HFF-Myc (cell line): ENCODE data around the gene SLC25A2.

Experiments
- DNase-seq: peaks from one replicate; pipeline ENCODE4 v3.0.0-alpha.2; 2011; ENCODE audit warnings: low read depth; ENCODE audit errors: extremely low read depth
- H3K4me3 ChIP-seq: replicated peaks from 2 replicates; pipeline ENCODE4 v1.5.1; 2011; ENCODE audit warnings: low read depth, mild to moderate bottlenecking, control low read depth, low read length
- CTCF ChIP-seq: IDR thresholded peaks from 2 replicates; pipeline ENCODE4 v1.5.1; 2012; ENCODE audit warnings: mild to moderate bottlenecking, low read depth, low read length, control low read depth; ENCODE audit errors: missing control alignments

SLC25A2 gene

DNA sequence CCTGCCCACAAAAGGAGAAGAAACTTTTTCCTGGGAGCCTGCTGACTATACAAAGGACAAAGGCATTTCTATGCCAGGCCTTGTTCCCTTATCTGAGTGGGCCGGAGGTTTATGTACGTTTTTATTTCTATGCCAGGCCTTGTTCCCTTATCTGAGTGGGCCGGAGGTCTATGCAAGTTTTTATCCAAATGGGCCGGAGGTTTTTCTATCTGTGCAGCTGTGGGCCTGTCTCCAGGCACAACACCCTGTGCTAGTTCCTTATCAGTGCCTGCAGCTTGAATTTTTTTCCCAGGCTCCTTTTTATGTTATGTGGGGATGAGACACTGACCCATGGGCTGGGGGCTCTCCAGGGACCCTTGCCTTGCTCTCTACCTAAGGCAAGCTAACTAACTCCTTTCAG is 5.5 kb downstream of the SLC25A2 start:
- no peak for TF ChIP-seq CTCF
- H3K4me3 ChIP-seq = no peak overlapping the region
- no peak for DNase-seq

GRCh38 chr5:141272906-141273305 is 30.9 kb downstream of the SLC25A2 start:
- no peak for DNase-seq
- H3K4me3 ChIP-seq = no peak overlapping the region

GRCh38 chr5:141269195-141269594 is 34.7 kb downstream of the SLC25A2 start:
- no peak overlapping the region for H3K4me3 ChIP-seq
- no peak for DNase-seq
- TF ChIP-seq CTCF = no peak

More at GRCh38 chr5:141272906-141273305, 30.9 kb downstream of the SLC25A2 start:
- TF ChIP-seq CTCF = no peak

GRCh38 chr5:141261238-141261546 is 42.7 kb downstream of the SLC25A2 start:
- TF ChIP-seq CTCF = no peak
- no peak for DNase-seq
- H3K4me3 ChIP-seq = no peak overlapping the region

DNA sequence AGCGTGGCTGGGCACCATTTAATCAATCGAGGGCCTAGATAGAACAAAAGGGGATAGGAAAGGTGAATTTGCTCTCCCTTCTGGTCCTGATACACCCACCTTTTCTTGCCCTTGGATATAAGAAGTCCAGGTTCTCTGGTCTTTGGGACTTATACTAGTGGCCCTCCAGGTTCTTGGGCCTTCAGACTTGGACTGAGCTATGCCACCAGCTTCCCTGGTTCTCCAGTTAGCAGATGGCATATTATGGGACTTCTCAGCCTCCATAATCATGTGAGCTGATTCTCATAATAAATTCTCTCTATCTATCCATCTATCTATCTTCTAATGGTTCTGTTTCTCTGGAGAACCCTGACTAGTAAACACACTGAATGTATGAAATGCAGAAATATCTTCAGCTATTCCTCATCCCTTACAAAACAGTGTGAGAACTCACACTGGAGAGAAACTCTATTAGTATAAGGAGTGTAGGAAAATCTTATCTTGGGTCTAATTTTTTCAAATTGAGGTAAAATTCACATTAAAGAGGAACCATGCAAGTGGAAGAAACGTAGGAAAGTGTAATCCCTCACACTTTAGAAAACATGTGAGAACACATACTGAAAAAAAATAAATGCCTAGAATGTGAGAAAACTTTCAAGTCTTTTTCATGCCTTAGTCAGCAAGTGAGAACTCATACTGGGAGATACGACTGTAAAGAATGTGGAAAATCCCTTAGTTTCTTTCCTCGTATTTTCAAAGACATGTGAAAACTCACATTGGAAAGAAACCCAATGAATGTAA is 43.2 kb downstream of the SLC25A2 start:
- no peak for TF ChIP-seq CTCF
- no peak for DNase-seq
- H3K4me3 ChIP-seq = no peak overlapping the region

- no peak for TF ChIP-seq CTCF
- no peak overlapping the region for H3K4me3 ChIP-seq
- DNase-seq = no peak
Measured at GRCh38 chr5:141258948-141259347, 44.9 kb downstream of the SLC25A2 start.

GRCh38 chr5:141258464-141258863 is 45.4 kb downstream of the SLC25A2 start:
- no peak overlapping the region for H3K4me3 ChIP-seq
- TF ChIP-seq CTCF = no peak
- no peak for DNase-seq
